Tibial nerve (tissue), 4 donors: Measurements from ENCODE around the gene STT3A.

Experiments
- EP300 ChIP-seq, 2 donors: sonication (generic); formaldehyde crosslinking; IDR thresholded peaks; one replicate each; pipeline ENCODE4 v1.6.1; 2017; ENCODE audit warnings: antibody characterized with exemption in 2 of 2, mild to moderate bottlenecking in 1 of 2
- POLR2A ChIP-seq, 2 donors: fragments of 450-650 bp; IDR thresholded peaks; one replicate each; pipeline ENCODE4 v1.6.1; 2017; ENCODE audit warnings: antibody characterized with exemption in 2 of 2, mild to moderate bottlenecking in 2 of 2, moderate library complexity in 2 of 2
- TF ChIP-seq, protein P1 (sequence below), 5 experiments: fragments of 200-600 bp in 3 of 5; fragments of 450-650 bp in 2 of 5; sonication (generic) in 3 of 5; IDR thresholded peaks; one replicate each; pipeline ENCODE4 v1.5.1; 2016 to 2019; ENCODE audit warnings: antibody characterized with exemption in 5 of 5, mild to moderate bottlenecking in 3 of 5, moderate library complexity in 2 of 5

DNA sequence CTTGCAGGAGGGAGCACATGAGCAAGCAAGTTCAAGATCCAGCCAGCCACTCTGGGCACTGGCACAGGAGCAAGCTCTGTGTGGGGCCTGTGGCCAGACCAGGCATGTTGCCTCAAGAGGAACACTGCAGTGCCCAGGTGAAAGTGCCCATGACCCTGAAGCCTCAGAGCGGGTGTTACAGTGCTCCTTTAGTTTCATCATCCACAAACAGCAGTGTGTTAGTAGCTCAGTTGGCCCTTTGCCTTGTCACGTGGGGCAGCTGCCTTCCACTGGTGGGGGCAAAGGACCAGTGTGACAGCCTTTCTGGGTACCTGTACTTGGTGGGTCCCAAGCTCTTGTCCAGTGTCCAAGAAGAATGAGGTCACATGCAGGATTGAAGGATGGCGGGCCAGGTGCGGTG lies 26.4 kb upstream of the STT3A start:
- TF ChIP-seq POLR2A (IDR thresholded peaks at IDR 0.05) (no peak), EP300 (IDR thresholded peaks at IDR 0.05) (no peak)
- TF ChIP-seq, protein P1, sequence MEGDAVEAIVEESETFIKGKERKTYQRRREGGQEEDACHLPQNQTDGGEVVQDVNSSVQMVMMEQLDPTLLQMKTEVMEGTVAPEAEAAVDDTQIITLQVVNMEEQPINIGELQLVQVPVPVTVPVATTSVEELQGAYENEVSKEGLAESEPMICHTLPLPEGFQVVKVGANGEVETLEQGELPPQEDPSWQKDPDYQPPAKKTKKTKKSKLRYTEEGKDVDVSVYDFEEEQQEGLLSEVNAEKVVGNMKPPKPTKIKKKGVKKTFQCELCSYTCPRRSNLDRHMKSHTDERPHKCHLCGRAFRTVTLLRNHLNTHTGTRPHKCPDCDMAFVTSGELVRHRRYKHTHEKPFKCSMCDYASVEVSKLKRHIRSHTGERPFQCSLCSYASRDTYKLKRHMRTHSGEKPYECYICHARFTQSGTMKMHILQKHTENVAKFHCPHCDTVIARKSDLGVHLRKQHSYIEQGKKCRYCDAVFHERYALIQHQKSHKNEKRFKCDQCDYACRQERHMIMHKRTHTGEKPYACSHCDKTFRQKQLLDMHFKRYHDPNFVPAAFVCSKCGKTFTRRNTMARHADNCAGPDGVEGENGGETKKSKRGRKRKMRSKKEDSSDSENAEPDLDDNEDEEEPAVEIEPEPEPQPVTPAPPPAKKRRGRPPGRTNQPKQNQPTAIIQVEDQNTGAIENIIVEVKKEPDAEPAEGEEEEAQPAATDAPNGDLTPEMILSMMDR (IDR thresholded peaks at IDR 0.05) = no peak
